GM21825 (cell line): ENCODE results near the gene TICAM2.

Source experiments
- ATAC-seq: cut with Tn5 transposase; IDR thresholded peaks from one replicate; pipeline ENCODE4 v1.9.1; 2021; ENCODE audit warnings: mild to moderate bottlenecking, moderate library complexity; ENCODE audit not compliant: unreplicated experiment

The TICAM2 gene

DNA sequence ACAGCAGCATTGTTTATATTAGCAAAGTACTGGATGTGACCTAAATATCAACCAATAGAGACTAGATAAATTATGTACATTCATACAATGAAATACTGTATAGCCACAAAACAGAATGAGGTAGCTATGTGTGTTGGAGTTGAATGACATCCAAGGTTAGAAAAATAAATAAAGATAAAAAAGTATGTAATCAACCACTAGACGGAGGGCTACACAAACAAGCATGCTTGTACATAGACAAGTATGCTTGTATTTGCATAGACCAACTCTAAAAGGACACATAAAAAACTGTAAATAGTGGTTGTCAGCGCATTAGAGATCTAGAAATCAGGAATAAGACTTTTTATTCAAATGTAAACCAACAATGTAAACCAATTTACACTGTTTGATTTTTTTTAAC is 60.7 kb downstream of the TICAM2 start:
- ATAC-seq, result no peak

GRCh38 chr5:115535479-115536035 is 66.7 kb downstream of the TICAM2 start:
- no peak for ATAC-seq

- no peak for ATAC-seq
Observed at GRCh38 chr5:115532517-115532916, 69.8 kb downstream of the TICAM2 start.

DNA sequence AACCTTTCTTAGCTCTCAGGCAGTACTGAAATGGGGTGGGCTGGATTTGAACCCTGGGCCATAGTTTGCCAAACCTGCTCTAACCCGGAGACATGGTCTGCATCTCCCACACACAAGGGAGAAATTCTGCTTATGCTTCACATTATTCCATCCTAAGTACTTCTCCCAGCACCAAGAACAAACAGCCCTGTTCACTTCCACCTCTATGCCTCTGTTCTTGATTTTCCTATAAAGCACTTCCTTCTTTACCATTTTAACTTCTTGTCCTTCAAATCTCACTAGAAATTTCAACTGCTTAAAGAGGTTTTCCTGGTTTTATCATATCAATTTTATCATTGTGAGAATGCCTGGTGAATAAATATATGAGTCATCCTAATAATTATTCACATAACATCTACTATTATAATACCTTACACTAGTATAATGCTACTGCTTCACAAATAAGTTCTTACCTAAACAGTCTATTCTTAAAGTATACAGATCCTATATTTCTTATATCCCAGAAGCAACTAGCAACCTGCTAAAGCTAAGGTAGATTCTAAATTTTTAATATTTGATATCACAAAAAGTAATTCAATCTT is 70.4 kb downstream of the TICAM2 start:
- ATAC-seq, result no peak

DNA sequence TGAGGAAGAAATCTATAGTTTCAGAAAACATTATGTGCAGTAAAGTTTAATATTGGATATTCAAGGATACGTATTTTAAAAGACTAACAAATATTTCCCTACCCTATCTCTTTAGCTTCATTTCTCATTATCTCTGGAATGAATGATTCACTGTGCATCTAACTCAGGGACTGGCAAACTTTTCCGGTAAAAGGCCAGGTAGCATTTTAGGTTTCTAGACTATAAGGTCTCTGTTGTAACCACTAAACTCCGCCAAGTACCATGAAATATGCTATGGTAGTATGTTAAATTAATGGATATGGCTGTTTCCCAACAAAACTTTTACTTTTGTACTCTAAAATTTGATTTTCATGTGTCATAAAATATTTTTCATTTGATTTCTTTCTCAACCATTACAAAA is 70.9 kb downstream of the TICAM2 start:
- no peak for ATAC-seq

- ATAC-seq, result no peak
Observed at GRCh38 chr5:115530426-115530825, 71.9 kb downstream of the TICAM2 start.
